ENCODE results near the gene HECTD4. TPM values are rescaled to one million over a fixed set of nuclear protein-coding genes. Genes with fewer than 3 reads are reported as not detected.

The HECTD4 gene
- total and polyA plus RNA-seq, 9 of the 15 experiments (the other 6 are each of a cell fraction or from before 2014, with no cell fraction given) = 3.5 to 33.3 (median 13.5) TPM

DNA sequence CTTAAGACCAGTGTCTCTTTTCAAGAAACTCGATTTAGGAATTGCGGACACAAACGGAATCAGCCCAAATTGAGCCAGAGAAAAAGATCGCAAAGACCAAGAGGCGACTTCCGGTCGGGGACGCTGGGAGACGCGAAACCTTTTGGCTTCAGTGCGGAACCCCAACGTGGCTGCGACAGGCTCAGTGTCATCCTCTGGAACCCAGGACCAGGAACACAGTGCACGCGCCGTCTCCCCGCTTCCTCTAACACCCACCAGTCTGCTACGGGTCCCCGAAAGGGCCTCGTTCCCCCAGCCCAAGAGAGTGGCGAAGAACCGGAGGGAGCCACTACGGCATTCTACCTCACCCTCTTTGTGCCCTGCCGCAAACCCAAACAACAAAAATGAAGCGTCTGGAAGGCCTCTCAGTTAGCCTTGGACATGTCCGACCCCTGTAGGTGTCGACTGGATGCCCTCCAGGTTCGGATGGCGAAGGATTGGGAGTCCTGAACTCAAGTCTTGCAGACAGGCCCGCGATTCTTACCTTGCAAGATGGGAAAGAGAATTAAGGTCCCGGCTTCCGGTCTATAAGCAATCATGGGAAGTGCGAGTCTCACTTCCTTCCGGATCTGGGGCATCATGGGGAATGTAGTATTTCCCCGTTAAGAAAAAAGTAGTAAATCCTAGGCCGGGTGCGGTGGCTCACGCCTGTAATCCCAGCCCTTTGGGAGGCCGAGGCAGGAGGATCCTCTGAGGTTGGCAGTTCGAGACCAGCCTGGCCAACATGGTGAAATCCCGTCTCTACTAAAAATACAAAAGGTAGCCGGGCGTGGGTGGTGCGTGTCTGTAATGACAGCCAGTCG lies 27.1 kb upstream of the HECTD4 start, which contains the start of gene RPL6 (continued):
- TF ChIP-seq, protein P1, sequence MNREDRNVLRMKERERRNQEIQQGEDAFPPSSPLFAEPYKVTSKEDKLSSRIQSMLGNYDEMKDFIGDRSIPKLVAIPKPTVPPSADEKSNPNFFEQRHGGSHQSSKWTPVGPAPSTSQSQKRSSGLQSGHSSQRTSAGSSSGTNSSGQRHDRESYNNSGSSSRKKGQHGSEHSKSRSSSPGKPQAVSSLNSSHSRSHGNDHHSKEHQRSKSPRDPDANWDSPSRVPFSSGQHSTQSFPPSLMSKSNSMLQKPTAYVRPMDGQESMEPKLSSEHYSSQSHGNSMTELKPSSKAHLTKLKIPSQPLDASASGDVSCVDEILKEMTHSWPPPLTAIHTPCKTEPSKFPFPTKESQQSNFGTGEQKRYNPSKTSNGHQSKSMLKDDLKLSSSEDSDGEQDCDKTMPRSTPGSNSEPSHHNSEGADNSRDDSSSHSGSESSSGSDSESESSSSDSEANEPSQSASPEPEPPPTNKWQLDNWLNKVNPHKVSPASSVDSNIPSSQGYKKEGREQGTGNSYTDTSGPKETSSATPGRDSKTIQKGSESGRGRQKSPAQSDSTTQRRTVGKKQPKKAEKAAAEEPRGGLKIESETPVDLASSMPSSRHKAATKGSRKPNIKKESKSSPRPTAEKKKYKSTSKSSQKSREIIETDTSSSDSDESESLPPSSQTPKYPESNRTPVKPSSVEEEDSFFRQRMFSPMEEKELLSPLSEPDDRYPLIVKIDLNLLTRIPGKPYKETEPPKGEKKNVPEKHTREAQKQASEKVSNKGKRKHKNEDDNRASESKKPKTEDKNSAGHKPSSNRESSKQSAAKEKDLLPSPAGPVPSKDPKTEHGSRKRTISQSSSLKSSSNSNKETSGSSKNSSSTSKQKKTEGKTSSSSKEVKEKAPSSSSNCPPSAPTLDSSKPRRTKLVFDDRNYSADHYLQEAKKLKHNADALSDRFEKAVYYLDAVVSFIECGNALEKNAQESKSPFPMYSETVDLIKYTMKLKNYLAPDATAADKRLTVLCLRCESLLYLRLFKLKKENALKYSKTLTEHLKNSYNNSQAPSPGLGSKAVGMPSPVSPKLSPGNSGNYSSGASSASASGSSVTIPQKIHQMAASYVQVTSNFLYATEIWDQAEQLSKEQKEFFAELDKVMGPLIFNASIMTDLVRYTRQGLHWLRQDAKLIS (CRISPR knock-in tag; IDR thresholded peaks at IDR 0.05) = no peak
- TF ChIP-seq, protein P2, sequence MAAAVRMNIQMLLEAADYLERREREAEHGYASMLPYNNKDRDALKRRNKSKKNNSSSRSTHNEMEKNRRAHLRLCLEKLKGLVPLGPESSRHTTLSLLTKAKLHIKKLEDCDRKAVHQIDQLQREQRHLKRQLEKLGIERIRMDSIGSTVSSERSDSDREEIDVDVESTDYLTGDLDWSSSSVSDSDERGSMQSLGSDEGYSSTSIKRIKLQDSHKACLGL (CRISPR knock-in tag; IDR thresholded peaks at IDR 0.05; ENCODE audit: borderline replicate concordance, poor library complexity, severe bottlenecking) = no peak
- TF ChIP-seq ZNF444 (CRISPR knock-in tag; IDR thresholded peaks at IDR 0.05) = no peak
- peak; percentile 90 for TF ChIP-seq CHD1 (IDR thresholded peaks at IDR 0.05; ENCODE audit: low read length)
- TF ChIP-seq ZKSCAN3 (CRISPR knock-in tag; IDR thresholded peaks at IDR 0.05) = no peak
- no peak for TF ChIP-seq PURB (CRISPR knock-in tag; IDR thresholded peaks at IDR 0.05; ENCODE audit: low read depth)
- peak; percentile 85 for TF ChIP-seq POLR2G (IDR thresholded peaks at IDR 0.05; ENCODE audit: low read depth, low read length)
- TF ChIP-seq GATAD2B (IDR thresholded peaks at IDR 0.05; ENCODE audit: borderline replicate concordance) = 0 out of 2 replicates have a peak, but pooled peaks have one; percentile 28
- TF ChIP-seq, protein P3, sequence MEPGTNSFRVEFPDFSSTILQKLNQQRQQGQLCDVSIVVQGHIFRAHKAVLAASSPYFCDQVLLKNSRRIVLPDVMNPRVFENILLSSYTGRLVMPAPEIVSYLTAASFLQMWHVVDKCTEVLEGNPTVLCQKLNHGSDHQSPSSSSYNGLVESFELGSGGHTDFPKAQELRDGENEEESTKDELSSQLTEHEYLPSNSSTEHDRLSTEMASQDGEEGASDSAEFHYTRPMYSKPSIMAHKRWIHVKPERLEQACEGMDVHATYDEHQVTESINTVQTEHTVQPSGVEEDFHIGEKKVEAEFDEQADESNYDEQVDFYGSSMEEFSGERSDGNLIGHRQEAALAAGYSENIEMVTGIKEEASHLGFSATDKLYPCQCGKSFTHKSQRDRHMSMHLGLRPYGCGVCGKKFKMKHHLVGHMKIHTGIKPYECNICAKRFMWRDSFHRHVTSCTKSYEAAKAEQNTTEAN (CRISPR knock-in tag; IDR thresholded peaks at IDR 0.05) = no peak
- TF ChIP-seq, protein P4, sequence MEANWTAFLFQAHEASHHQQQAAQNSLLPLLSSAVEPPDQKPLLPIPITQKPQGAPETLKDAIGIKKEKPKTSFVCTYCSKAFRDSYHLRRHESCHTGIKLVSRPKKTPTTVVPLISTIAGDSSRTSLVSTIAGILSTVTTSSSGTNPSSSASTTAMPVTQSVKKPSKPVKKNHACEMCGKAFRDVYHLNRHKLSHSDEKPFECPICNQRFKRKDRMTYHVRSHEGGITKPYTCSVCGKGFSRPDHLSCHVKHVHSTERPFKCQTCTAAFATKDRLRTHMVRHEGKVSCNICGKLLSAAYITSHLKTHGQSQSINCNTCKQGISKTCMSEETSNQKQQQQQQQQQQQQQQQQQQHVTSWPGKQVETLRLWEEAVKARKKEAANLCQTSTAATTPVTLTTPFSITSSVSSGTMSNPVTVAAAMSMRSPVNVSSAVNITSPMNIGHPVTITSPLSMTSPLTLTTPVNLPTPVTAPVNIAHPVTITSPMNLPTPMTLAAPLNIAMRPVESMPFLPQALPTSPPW (CRISPR knock-in tag; IDR thresholded peaks at IDR 0.05) = peak; percentile 27; the same call in 1 of the 2 replicates
- no peak for TF ChIP-seq OTX1 (CRISPR knock-in tag; IDR thresholded peaks at IDR 0.05)
- TF ChIP-seq WHSC1 (IDR thresholded peaks at IDR 0.05; ENCODE audit: low read length) = no peak
- peak; percentile 98 for TF ChIP-seq TBP (optimal IDR thresholded peaks at IDR 0.05; ENCODE audit: low read depth, low read length)
- no peak for TF ChIP-seq MAFK (IDR thresholded peaks at IDR 0.05; ENCODE audit: low read length)
- TF ChIP-seq, protein P5, sequence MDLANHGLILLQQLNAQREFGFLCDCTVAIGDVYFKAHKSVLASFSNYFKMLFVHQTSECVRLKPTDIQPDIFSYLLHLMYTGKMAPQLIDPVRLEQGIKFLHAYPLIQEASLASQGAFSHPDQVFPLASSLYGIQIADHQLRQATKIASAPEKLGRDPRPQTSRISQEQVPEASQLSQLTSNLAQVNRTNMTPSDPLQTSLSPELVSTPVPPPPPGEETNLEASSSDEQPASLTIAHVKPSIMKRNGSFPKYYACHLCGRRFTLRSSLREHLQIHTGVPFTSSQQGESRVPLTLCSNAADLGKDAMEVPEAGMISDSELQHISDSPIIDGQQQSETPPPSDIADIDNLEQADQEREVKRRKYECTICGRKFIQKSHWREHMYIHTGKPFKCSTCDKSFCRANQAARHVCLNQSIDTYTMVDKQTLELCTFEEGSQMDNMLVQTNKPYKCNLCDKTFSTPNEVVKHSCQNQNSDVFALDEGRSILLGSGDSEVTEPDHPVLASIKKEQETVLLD (IDR thresholded peaks at IDR 0.05) = no peak; the same call in 1 of the 2 replicates
- no peak; the same call in 1 of the 2 replicates for TF ChIP-seq DMBX1 (CRISPR knock-in tag; IDR thresholded peaks at IDR 0.05; ENCODE audit: borderline replicate concordance)
- TF ChIP-seq SRSF1 (IDR thresholded peaks at IDR 0.05; ENCODE audit: low read depth, low read length) = no peak
- no peak for TF ChIP-seq KLF13 (tag; IDR thresholded peaks at IDR 0.05; ENCODE audit: borderline replicate concordance, low read depth)
- TF ChIP-seq ZNF174 (CRISPR knock-in tag; IDR thresholded peaks at IDR 0.05) = no peak

Measured in K562 (cell line).